BLaER1 treated with 17β-estradiol and CSF1 and Interleukin-3, amounts not matched to agents 10 nM and 100 nM (cell line): ENCODE data around the gene SOWAHA.
"Not testable (repeated sequence)": the region's sequence is repeated elsewhere in the genome, so short reads cannot be mapped to it uniquely, and the experiment has no call there.

Experiments
- H3K27ac ChIP-seq, 11 experiments: shearing (Covaris generic); formaldehyde crosslinking; 2 replicates each; pipeline ENCODE4 v1.8.1; 2022
- H3K27me3 ChIP-seq, 11 experiments: shearing (Covaris generic); formaldehyde crosslinking; 2 replicates each; pipeline ENCODE4 v1.8.1; 2022
- H3K36me3 ChIP-seq, 11 experiments: shearing (Covaris generic); formaldehyde crosslinking; 2 replicates each; pipeline ENCODE4 v1.8.1; 2022
- H3K4me1 ChIP-seq, 10 experiments: shearing (Covaris generic); formaldehyde crosslinking; 2 replicates each; pipeline ENCODE4 v1.8.1; 2022
- H3K4me2 ChIP-seq, 11 experiments: shearing (Covaris generic); formaldehyde crosslinking; 2 replicates each; pipeline ENCODE4 v1.8.1; 2022
- H3K4me3 ChIP-seq, 10 experiments: shearing (Covaris generic); formaldehyde crosslinking; 2 replicates each; pipeline ENCODE4 v1.8.1; 2022
- H3K9ac ChIP-seq, 11 experiments: shearing (Covaris generic); formaldehyde crosslinking; 2 replicates each; pipeline ENCODE4 v1.8.1; 2022
- H3K9me3 ChIP-seq, 11 experiments: shearing (Covaris generic); formaldehyde crosslinking; replicated peaks in 1 of 11; 2 replicates each; pipeline ENCODE4 v1.8.1; 2022
- H4K20me1 ChIP-seq, 11 experiments: shearing (Covaris generic); formaldehyde crosslinking; 2 replicates each; pipeline ENCODE4 v1.8.1; 2022
- Cebpa-rat ChIP-seq, 11 experiments: shearing (Covaris generic); IDR thresholded peaks; 2 replicates each; pipeline ENCODE4 v1.8.1; 2022

Gene SOWAHA

DNA sequence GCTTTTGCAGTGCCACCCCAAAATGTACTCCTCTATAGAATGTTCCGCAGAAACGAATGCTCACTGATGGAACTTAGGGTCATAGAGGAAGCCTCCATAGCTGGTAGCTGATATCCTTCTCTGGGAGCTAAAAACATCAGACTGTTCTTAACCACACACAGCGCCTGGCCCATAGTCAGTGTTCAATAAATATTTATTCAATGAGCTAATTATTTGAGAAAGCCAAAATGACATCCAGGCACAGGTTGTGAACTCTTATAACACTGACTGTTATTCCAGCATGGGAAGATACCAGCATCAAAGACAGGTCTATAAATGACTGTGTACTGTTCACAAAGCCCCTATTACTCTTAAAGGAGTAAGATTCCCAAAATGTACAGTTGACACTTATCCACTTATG lies 40.2 kb downstream of the SOWAHA start:
- no peak for TF ChIP-seq Cebpa-rat (IDR thresholded peaks at IDR 0.05)
- H3K4me2 ChIP-seq, result peak overlapping the region in 5 of 11 experiments; percentile 9 to 49 (median 37); a peak in 4 of 22 replicates
- no peaks in the 10 kb centered on the region for H3K9me3 ChIP-seq
- H3K4me1 ChIP-seq, result peaks cover 4 to 11% (median 7%) of the 10 kb centered on the region in 10 experiments; a peak in 13 of 20 replicates
- H3K27me3 ChIP-seq, result no peaks in the 10 kb centered on the region
- H3K9ac ChIP-seq, result no peak overlapping the region
- H3K36me3 ChIP-seq, result no peaks in the 10 kb centered on the region
- no peaks in the 10 kb centered on the region for H4K20me1 ChIP-seq
- no peak overlapping the region for H3K4me3 ChIP-seq
- no peak overlapping the region for H3K27ac ChIP-seq

DNA sequence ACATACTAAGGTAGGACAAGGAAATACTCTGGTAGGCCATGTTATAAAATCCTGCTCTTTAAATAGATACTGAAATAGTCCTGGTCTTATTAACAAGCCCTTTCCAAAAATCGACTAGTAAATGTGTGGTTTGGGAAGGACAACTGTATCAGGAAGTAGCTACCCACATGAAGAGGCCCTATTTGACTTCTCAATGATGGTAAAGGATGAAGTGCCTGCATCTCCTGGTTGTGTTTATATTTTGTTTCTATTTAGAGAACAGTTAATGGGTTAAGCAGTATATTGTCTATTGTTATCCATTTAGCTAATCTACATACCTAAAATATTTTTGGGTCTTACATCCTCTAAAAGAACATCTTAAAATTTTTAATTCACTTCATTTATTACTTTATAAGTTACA lies 40.7 kb downstream of the SOWAHA start:
- H3K27ac ChIP-seq, result no peak overlapping the region
- H3K36me3 ChIP-seq, result no peaks in the 10 kb centered on the region
- H3K4me1 ChIP-seq, result peaks cover 4 to 11% (median 7%) of the 10 kb centered on the region in 10 experiments; a peak in 13 of 20 replicates
- no peaks in the 10 kb centered on the region for H3K27me3 ChIP-seq
- no peak overlapping the region for H3K9ac ChIP-seq
- no peaks in the 10 kb centered on the region for H4K20me1 ChIP-seq
- H3K9me3 ChIP-seq, result no peaks in the 10 kb centered on the region
- peak overlapping the region in 8 of 11 experiments; percentile 9 to 49 (median 26); a peak in 7 of 22 replicates for H3K4me2 ChIP-seq
- H3K4me3 ChIP-seq, result no peak overlapping the region
- no peak for TF ChIP-seq Cebpa-rat (IDR thresholded peaks at IDR 0.05)

DNA sequence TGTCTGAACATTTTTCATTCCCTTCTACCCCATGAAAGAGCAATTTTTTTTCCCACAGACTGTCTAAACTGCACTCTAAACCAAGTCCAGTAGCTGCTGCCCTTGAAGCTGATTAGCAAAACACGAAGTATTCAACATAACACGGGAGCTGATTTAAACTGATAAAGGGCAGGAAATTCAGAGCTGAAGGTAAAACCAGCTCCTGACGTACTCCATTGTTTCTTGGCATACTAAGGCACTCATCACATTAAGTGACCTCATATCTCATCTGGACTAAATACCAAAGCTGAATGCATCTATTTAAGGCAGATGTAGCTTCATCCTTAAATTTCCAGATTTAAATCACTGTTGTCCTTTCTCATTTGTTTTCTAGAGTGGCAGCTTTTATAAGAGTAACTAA lies 41.2 kb downstream of the SOWAHA start:
- Histone ChIP-seq H3K9ac (no peak overlapping the region), H3K4me1 (peaks cover 4 to 11% (median 7%) of the 10 kb centered on the region in 10 experiments; a peak in 13 of 20 replicates), H3K36me3 (no peaks in the 10 kb centered on the region), H3K9me3 (no peaks in the 10 kb centered on the region), H4K20me1 (no peaks in the 10 kb centered on the region), H3K27ac (no peak overlapping the region), H3K4me2 (no peak overlapping the region), H3K27me3 (no peaks in the 10 kb centered on the region), H3K4me3 (no peak overlapping the region)
- no peak for TF ChIP-seq Cebpa-rat (IDR thresholded peaks at IDR 0.05)

DNA sequence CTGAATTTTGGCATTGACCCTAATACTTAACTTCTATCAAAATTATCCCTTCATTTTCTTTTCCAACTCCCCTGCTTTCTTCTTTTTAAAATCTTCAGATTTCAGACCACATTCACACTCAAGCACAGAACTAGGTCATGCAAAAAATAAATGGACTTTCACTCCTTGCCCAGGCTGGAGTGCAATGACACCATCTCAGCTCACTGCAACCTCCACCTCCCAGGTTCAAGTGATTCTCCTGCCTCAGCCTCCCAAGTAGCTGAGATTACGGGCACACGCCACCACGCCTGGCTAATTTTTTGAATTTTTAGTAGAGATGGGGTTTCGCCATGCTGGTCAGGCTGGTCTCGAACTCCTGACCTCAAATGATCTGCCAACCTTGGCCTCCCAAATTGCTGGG lies 41.9 kb downstream of the SOWAHA start:
- not testable (repeated sequence) for H4K20me1 ChIP-seq

DNA sequence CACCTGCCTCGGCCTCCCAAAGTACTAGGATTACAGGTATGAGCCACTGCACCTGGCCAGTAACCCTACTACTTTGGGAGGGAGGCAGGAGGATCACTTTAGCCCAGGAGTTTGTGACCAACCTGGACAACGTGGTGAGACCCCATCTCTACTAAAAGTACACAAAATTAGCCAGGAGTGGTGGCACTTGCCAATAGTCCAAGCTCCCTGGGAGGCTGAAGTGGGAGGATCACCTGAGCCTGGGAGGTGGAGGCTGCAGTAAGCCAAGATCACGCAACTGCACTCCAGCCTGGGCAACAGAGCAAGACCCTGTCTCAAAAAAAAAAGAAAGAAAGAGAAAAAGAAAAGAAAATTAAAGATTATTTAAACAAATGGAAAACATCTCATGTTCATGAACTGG lies 42.9 kb downstream of the SOWAHA start:
- H3K9ac ChIP-seq, result no peak overlapping the region
- H3K4me3 ChIP-seq, result no peak overlapping the region
- peaks cover 4 to 11% (median 7%) of the 10 kb centered on the region in 10 experiments; a peak in 13 of 20 replicates for H3K4me1 ChIP-seq
- TF ChIP-seq Cebpa-rat (IDR thresholded peaks at IDR 0.05), result no peak
- H3K27me3 ChIP-seq, result no peaks in the 10 kb centered on the region
- H3K27ac ChIP-seq, result no peak overlapping the region
- H3K4me2 ChIP-seq, result no peak overlapping the region
- H4K20me1 ChIP-seq, result no peaks in the 10 kb centered on the region
- no peaks in the 10 kb centered on the region for H3K9me3 ChIP-seq
- no peaks in the 10 kb centered on the region for H3K36me3 ChIP-seq

More for the DNA sequence above, 41.9 kb downstream of the SOWAHA start:
- H3K27me3 ChIP-seq, H3K9me3 ChIP-seq, H3K4me3 ChIP-seq, H3K4me2 ChIP-seq, H3K27ac ChIP-seq, H3K36me3 ChIP-seq, H3K9ac ChIP-seq: not testable (repeated sequence)
- H3K4me1 ChIP-seq, result peaks cover 4 to 11% (median 7%) of the 10 kb centered on the region in 10 experiments; a peak in 13 of 20 replicates

DNA sequence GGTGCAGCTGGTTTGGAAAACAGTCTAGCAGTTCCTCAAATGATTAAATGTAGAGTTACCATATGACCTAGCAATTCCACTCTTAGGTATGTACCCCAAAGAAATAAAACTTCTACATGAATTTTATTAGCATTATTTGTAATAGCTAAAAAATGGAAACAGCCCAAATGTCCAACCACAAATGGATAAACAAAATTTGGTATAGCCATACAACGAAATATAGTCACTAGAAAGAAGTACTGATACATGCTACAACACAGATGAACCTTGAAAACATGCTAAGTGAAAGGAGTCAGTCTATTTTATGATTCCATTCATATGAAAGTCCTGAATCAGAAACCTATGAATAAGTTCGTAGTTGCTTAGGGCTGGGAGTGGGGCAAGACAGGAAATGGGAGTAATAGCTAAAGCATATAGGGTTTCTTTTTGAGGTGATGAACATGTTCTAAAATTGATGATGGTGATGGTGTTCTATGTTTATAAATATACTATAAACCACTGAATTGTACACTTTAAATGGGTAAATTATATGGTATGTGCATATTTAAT lies 46.9 kb downstream of the SOWAHA start:
- Histone ChIP-seq H4K20me1 (no peaks in the 10 kb centered on the region), H3K27ac (no peak overlapping the region), H3K4me2 (no peak overlapping the region), H3K4me1 (peaks cover 0 to 10% (median 2%) of the 10 kb centered on the region in 10 experiments; a peak in 10 of 20 replicates), H3K9ac (no peak overlapping the region), H3K27me3 (no peaks in the 10 kb centered on the region), H3K36me3 (no peaks in the 10 kb centered on the region), H3K4me3 (no peak overlapping the region), H3K9me3 (no peaks in the 10 kb centered on the region)
- TF ChIP-seq Cebpa-rat (IDR thresholded peaks at IDR 0.05), result no peak

DNA sequence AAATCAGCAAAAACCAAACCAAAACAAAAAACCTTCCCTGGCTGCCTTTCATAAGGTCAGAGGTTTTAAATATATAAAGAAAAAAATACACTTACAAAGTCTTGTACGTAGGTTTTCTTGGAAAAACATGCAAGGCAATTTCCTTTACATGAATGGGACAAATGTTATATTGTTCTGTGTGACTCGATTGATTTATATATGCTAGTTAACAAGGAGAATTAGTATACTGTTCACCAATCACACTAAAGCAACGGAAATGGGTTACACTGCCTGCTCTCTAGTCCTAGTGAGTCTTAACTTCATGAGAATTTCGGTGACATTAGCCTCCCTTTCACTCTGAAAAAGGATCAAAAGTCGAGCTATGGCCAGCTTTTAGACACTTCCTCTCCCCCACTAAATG lies 47.6 kb downstream of the SOWAHA start:
- TF ChIP-seq Cebpa-rat (IDR thresholded peaks at IDR 0.05), result no peak
- Histone ChIP-seq H3K27ac (no peak overlapping the region), H3K27me3 (no peaks in the 10 kb centered on the region), H3K36me3 (no peaks in the 10 kb centered on the region), H3K4me1 (peaks cover 5 to 15% (median 10%) of the 10 kb centered on the region in 10 experiments), H3K4me3 (no peak overlapping the region), H3K4me2 (no peak overlapping the region), H3K9ac (no peak overlapping the region), H3K9me3 (no peaks in the 10 kb centered on the region), H4K20me1 (no peaks in the 10 kb centered on the region)

DNA sequence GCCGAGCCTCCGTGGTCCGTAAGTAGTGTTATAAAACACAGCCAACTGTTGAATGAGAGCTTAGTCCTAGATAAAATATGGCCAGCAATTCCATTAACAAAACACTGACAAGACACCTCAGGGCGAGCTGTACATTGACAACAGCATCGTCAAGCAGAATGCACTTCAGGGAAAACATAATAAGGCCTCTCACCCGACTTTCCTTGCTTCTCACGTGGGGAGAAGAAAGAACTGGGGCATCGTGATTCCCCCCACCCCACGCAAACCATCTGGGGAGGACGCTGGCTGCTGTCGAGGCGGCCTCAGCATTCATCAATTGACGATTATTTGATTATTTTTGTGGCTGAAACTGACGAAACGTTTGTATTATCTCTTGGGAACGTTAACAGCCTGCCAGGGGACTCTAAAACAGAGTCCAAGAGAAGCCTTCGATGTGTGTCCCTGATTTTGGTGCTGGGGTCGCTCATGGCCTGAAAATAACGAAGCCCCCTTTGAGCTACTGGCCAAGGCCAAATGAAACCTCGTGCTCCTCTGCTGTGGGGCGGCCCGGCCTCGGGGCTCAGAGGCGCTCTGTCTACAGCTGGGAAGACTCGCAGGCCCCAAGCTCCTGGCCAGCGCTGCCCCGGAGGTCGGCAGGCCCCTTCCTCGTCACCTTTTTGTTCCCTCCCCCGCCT lies 52.7 kb downstream of the SOWAHA start:
- Histone ChIP-seq H3K36me3 (peaks cover 27 to 36% (median 34%) of the 10 kb centered on the region in 11 experiments), H3K9me3 (no peaks in the 10 kb centered on the region), H3K4me1 (peaks cover 23 to 48% (median 28%) of the 10 kb centered on the region in 10 experiments), H4K20me1 (peaks cover 0 to 30% (median 7%) of the 10 kb centered on the region in 11 experiments; a peak in 10 of 22 replicates), H3K4me2 (peak overlapping the region; percentile 74 to 95 (median 87)), H3K4me3 (peak overlapping the region; percentile 68 to 95 (median 82)), H3K9ac (peak overlapping the region; percentile 85 to 93 (median 88)), H3K27me3 (no peaks in the 10 kb centered on the region), H3K27ac (peak overlapping the region; percentile 85 to 93 (median 91))
- TF ChIP-seq Cebpa-rat (IDR thresholded peaks at IDR 0.05), result no peak
